CD4-positive, alpha-beta T cell treated with Interleukin-4 for 1 hour (primary cell): ENCODE measurements around the gene ZNF578.
A peak's percentile ranks its signal among the peaks of the same experiment; 100 is the strongest.
"Not testable (repeated sequence)": the region's sequence is repeated elsewhere in the genome, so short reads cannot be mapped to it uniquely, and the experiment has no call there.

Source experiments
- DNase-seq, 2 donors: peaks; one replicate each; pipeline ENCODE4 v3.0.0-alpha.2; 2020 to 2022

Gene ZNF578

GRCh38 chr19:52518646-52519045, 65.3 kb downstream of the ZNF578 start:
- DNase-seq: no peak

GRCh38 chr19:52519175-52519574, 65.8 kb downstream of the ZNF578 start:
- DNase-seq: not testable (repeated sequence)

GRCh38 chr19:52520013-52520412, 66.7 kb downstream of the ZNF578 start:
- DNase-seq: no peak

- DNase-seq: no peak
These were observed 69.2 kb downstream of the ZNF578 start for GRCh38 chr19:52522551-52522950.

- no peak for DNase-seq
These were observed 70.7 kb downstream of the ZNF578 start for GRCh38 chr19:52524086-52524485.

GRCh38 chr19:52527134-52527955, 74.0 kb downstream of the ZNF578 start, which contains the start of gene ZNF808:
Gene ZNF808 (plus strand): TSS chr19:52527668. CDS start chr19:52543285, 15,617 bp downstream.
- peak; percentile 96 to 97 for DNase-seq

GRCh38 chr19:52527956-52528351, 74.6 kb downstream of the ZNF578 start:
- DNase-seq: no peak

- DNase-seq: no peak
These were observed 79.1 kb downstream of the ZNF578 start for GRCh38 chr19:52532480-52532879.

- DNase-seq: no peak
These were observed 80.5 kb downstream of the ZNF578 start for GRCh38 chr19:52533901-52534300.

GRCh38 chr19:52535385-52535770, 82.0 kb downstream of the ZNF578 start:
- not testable (repeated sequence) for DNase-seq

- peak; percentile 89 to 90 for DNase-seq
These were observed 82.6 kb downstream of the ZNF578 start for GRCh38 chr19:52535771-52536447.

- DNase-seq: peak; percentile 50 to 66
These were observed 83.1 kb downstream of the ZNF578 start for GRCh38 chr19:52536448-52536800.

- peak in 1 of 2 donors; percentile 25 for DNase-seq
These were observed 85.5 kb downstream of the ZNF578 start for GRCh38 chr19:52538815-52539214.

- not testable (repeated sequence) for DNase-seq
These were observed 87.8 kb downstream of the ZNF578 start for GRCh38 chr19:52541176-52541575.

GRCh38 chr19:52541608-52542007, 88.3 kb downstream of the ZNF578 start:
- DNase-seq: no peak

GRCh38 chr19:52542541-52542940, 89.2 kb downstream of the ZNF578 start:
- not testable (repeated sequence) for DNase-seq

GRCh38 chr19:52542984-52543664, 89.8 kb downstream of the ZNF578 start:
- peak; percentile 31 to 51 for DNase-seq

- no peak for DNase-seq
These were observed 101.0 kb downstream of the ZNF578 start for GRCh38 chr19:52554216-52554971.

- DNase-seq: no peak
These were observed 104.1 kb downstream of the ZNF578 start for GRCh38 chr19:52557231-52557995.

GRCh38 chr19:52558732-52559445, 105.5 kb downstream of the ZNF578 start:
- DNase-seq: not testable (repeated sequence)

- DNase-seq: not testable (repeated sequence)
These were observed 108.3 kb downstream of the ZNF578 start for GRCh38 chr19:52561611-52562010.
